GM15510 (cell line): ENCODE measurements around the gene KRT78.

ENCODE experiments used
- POLR2A ChIP-seq: IDR thresholded peaks from 3 replicates; pipeline ENCODE4 v1.6.1; 2011; ENCODE audit warnings: borderline replicate concordance; ENCODE audit not compliant: insufficient read length; ENCODE audit errors: extremely low read depth

KRT78 gene

DNA sequence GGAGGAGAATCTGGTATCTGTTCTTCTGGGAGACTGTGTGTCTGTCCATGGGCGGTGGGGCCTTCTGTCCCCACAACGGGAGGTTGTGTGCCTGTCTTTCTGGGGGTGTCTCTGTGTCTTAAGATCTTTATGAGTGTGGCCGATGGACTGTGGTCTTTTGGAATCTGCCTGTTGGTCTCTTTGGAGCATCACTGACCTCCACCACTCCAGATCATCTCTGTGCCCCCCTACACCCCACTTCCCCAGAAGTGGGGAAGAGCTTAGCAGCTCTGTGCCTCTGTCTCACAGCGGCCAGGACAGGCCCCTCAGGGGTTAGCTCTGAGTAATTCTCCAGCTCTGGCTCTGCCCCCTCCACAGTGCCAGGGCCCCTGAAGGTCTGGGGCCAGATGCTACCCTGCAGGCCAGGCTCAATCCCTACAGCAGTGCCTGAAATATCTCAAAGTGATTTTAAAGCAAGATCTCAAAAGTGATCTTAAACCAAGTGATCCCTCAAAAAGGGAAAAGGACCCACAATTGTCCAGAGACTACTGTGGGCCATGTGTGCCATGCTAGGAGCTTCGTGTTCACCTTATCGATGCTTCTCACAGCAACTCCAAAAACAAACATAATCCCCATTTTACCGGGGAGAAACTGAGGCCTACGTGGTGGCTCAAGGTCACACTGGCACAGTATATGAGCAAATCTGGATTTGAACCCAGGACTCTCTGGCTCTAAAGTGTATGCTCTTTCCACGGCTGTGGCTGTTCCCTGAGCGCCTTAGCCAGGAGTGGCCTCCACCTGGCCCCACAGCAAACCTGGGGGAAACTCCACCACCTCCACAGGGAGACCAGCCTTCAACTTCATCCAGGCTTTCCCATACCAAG is 26.0 kb upstream of the KRT78 start:
- TF ChIP-seq POLR2A, result no peak

DNA sequence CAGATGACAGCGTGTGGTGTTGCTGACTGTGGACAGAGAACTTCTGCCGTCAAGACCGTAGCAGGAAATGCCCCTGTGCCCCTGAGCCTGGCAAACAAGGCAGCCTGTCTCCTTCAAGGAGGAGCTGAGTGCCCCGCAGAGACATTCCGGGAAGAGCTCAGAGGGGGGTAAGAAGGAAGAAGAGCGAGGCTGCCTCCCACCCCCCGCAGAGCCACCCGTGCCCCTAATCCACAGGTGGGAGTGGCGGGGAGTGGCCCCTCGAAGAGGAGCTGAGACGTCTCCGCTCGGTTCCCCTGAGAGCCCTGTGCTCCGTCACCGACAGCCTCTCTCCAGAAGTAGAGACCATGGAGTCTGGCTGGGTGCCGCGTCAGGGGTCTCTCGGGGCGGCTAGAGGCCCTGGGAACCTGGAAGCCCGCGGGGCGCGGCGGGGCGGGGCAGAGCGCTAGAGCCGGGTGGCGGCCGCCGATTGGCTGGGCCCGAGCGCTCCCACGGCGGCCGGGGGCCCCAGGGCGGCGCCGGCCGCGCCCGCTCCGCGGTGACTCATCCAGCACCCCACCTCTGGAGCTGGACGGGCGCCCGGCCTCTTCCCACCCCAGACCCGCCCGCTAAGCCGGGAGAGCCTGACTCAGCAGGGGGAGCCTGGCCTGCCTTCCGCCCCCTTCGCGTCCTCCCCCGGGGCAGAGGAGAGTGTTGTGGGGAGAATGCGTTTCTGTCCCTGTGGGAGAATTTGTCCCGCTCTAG is 25.2 kb upstream of the KRT78 start:
- no peak for TF ChIP-seq POLR2A

DNA sequence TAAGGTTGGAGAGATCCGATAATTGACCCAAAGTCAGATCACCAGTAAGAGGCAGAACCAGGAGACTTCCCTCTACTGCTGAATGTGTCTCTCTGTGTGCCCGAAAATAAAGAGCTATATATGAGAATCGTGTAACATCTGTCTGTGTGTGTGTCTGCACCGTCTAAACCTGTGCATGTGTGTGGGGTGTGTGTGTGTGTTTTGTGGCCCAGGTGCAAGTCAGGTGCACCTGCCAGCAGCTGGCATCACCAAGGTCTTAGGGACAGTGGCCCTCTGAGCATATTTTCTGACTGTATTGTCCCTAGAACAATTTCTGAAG is 24.7 kb upstream of the KRT78 start:
- no peak for TF ChIP-seq POLR2A

DNA sequence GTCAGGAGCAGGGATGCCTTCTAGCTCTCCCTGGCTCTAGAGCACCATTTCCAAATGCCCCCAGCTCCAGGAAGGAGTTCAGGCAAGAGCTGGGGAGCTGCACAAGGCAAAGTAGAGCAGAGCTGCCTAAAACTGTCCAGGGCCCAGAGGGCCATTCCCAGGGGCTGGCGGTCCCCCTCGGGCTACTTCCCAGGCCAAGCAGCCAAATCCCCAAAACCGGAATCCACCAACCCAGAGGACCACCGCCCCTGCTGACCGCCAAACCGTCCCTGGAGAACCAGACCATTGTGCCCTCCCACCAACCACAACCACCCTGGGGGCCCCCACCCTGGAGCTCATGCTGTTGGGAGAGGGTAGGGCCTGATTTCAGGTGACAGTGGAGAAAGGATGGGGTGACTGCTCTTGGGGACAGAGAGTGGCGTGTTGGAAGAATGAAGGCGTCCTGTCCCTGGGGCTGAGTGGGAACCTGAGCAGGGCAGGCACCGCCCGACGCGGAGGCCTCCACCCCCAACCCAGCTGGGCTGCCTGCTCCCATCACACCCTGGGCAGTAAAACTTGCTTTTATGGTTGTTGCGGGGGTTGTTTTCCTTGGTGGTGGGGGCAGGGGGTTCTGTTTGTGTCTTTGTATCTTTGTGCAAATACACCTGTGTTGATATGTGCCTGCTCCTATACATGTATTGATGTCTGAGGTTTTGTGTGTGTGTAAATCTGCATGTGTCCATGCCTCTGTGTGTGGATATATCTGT is 24.0 kb upstream of the KRT78 start:
- no peak for TF ChIP-seq POLR2A

DNA sequence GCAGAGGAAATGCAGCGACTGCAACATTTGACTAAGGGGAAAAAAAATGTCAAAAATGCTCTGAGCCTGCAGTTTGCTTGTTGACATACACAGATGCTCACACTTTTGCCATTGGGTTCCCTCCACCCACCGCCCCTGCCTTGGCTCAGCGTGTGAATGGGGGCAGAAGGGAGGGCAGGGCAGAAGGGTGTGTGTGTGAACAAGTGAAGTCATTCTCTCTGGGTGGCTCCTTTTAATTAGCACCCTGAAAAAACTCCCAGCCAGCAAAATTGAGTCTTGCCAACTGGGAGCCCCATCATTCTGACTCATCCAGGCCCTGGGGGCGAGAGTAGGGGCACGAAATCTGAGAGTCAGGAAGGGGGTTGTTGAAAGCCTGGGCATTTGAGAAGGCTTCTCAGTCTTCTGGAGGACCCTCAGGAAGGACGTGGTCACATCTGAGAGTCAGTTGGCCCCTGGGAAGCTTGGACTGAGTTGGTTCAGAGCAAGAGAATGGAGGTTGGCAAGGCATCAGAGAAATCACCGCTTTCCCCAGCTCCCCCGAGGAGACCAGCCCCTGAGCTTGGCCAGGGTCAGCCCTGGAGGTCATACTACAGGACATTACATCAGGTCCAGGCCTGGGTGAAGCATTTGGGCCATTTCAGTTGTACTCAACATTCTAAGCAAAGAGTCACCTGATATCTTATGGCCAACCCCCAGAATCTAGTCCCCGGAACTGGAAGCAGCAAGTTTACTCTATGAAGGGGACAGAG is 22.7 kb upstream of the KRT78 start:
- TF ChIP-seq POLR2A, result no peak

DNA sequence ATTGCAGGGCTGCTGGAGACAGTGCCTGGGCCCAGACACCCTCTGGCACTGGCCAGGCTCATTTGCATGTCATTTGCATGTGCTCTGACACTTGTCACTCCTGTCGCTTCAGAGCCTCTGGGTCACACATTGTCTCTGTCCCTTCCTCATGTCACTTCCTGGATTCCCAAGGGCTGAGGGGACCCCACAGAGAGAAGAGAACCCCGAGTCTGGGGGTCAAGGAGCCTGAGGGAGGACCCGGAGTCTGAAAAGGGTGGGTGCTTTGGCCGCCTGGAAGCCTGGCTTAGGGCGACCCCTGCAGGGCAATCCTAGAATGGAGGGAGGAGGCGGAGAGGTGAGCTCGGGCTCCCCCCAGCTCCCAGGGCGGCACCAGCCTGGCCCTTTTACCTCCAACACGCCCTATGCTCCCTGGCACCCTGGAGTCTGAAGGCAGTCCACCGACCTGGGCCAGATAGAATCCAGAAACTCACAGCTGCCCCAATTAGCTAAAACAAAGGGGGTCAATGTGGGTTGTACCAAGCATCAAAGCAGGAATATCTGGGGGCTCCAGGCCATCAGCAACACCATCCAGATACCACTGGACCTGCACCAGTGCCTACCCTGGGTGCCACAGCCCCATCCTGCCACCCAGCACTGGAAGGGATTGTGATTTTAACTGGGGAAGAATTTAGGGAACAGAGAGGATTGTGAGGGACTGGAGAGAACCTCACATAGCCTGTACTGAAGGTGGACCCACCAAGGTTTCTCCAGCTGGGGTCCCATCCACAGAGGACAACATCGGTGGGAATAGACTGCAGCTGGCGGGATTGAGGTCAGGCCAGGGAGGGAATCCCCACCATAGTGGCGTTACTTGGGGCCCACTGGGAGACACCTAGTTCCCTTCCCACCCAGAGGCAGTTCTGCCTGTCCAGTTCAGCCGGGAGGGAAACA is 21.8 kb upstream of the KRT78 start:
- TF ChIP-seq POLR2A, result no peak

DNA sequence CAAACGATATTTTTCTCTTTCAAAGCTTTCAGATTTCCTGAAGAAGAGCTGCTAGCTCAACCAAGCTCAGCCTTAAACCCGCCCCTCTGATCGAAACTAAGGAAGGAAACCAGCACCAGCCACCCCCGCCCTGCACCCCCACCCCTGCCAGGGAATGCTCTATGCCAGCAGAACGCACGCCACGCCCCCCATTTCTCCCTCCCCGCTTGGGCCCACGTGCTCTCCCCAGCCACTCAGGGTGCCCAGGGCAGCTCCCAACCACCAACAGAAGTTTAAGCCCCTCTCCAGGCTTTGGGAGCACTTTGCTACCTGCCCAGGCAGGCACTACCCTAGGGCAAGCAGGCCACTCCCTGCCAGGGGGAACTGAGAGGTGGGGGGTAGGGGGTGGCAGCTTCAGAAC is 18.8 kb upstream of the KRT78 start:
- TF ChIP-seq POLR2A, result no peak

DNA sequence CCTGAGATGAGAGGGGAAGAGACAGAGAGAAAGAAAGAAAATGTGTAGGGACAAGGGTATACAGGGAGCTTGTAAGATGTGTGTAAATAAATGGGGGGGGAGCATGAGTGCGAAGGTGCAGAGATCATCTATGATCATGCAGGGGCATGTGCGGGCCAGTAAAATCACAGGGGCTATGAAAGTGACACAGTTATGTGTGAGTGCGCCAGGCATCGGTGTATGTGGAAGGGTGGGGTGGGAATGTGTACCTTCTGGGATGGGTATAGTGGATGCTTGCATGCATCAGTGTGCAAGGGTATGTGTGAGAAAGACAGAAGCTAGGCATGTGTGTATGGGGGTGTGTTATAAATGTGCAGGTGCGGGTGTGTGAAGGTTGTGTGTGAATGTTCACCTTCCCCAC is 18.4 kb upstream of the KRT78 start:
- no peak for TF ChIP-seq POLR2A

DNA sequence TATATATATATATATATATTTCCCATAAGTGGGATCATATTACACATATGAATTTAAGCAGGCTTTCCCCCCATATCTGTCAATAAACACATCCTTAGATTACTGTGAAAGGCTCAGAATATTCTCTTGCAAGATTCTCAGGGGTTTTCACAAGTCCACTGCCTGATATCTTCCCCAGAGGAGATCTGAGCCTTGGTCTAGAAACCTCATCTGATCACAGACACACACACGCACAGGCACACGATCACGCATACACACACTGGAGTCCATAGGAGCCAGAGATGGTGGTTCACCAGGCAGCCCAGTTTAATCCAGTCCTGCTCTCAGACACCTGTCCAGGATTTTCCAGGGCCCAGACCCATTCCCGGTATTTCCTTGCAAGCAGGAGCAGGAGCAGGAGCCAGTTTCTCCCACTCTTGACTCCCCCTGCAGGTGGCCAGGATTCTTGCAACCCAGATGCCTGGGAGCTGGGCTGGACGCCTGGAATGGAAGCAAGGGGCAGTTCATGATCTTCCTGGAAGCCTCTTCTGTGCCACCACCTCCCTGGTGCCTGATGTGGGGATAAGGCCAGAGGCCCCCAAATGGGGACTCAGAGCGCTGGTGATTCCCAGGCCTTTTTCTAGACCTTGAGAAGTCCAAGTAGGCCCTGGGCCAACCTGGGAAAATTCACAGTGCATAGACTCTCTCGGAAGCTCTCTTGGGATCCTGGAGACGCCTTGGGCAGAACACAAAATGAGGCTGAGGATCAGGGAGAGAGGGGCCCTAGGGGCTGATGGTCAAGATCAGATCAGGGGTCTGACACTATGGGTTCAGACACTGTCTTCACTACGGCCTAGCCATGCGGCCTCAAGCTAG is 16.5 kb upstream of the KRT78 start:
- TF ChIP-seq POLR2A, result no peak

DNA sequence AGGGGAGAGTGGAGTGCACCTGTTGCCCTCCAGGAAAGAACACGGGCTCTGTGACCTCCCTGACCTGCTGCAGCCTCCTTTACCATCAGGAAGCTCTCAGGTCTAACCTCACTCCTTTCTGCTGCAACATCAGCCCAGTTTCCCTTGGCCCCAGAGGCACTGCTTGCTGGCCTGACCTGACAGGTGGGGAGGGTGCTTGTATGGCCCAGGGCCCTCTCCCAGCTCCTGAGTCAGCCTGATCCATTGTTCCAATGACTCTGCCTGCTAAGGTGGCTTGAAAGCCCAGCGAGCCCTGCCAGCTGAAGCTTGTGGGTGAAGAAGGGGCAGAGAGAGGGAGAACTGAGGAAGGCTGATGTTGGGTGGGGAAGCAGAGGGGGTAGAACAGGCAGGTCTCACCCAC is 13.2 kb upstream of the KRT78 start:
- no peak for TF ChIP-seq POLR2A

DNA sequence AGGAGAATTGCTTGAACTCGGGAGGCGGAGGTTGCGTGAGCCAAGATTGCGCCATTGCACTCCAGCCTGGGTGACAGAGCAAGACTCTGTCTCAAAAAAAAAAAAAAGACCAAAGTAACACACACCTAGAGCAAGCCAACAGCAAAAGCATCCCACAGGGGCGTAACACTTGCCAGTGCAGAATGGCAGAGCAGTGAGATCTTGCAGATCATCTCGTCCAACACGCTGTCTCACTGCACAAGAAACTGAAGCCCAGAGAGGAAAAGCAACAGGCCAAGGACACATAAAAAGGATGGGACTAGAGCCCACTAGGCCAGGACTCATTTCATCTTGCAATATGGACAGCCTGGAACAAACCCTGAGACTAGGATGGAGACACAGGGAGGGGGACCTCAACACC is 12.7 kb upstream of the KRT78 start:
- no peak for TF ChIP-seq POLR2A

DNA sequence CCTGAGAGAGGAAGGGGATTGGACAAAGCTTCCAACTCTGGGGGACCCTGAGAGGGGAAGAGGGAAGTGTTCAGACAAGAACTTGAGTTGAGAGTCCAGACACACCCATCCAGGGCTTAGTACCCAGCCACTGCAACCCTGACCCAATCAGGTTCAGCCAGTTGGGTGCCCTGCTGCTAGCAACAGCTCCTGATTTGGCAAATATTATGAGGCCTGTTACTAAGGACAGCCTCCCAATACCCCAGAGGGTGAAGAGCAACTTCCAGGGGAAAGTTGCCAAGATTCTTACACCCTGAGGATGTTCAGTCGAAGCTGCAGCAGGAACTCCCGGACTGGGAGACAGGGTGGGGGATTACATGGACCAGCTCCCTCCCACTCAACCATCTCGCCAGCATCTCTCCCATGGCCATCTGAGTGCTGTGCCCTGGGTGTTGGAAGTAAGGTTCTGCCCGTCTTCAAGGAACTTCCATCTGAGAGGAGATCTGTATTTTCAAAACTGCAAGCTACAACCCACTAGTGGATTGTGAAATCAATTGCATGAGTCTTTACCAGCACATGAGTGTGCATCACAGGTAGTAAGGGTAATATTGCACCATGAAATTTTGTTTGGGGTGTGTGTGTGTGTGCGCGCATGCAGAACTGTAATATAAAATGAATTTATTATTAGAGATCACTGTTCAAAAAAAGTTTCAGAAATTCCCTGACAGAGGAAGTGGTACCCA is 11.5 kb upstream of the KRT78 start:
- TF ChIP-seq POLR2A, result no peak
